HepG2 (cell line): Measurements from ENCODE around the gene ZDHHC14. TPM values are rescaled to one million over a fixed set of nuclear protein-coding genes. Genes with fewer than 3 reads are reported as not detected.
A peak's percentile ranks its signal among the peaks of the same experiment; 100 is the strongest.

Experiments used
- CHD4 ChIP-seq: fragments of 200-600 bp; sonication (generic); IDR thresholded peaks from 2 replicates; pipeline ENCODE4 v1.7.0; 2017; ENCODE audit warnings: mild to moderate bottlenecking, low read length, borderline replicate concordance
- HNRNPK ChIP-seq: fragments of 200-400 bp; formaldehyde crosslinking; IDR thresholded peaks from 2 replicates; pipeline ENCODE4 v1.6.1; 2018; ENCODE audit warnings: low read length, low read depth, moderate library complexity, mild to moderate bottlenecking; ENCODE audit not compliant: poor library complexity, severe bottlenecking
- MYNN ChIP-seq: sonication (generic); formaldehyde crosslinking; IDR thresholded peaks from 2 replicates; pipeline ENCODE4 v1.4.0; 2020; ENCODE audit warnings: mild to moderate bottlenecking, low read depth, missing genetic modification reagents
- NPAS2 ChIP-seq: sonication (generic); formaldehyde crosslinking; IDR thresholded peaks from 2 replicates; pipeline ENCODE4 v1.8.0; 2022; ENCODE audit warnings: mild to moderate bottlenecking, missing genetic modification reagents, borderline replicate concordance
- SP4 ChIP-seq: sonication (generic); formaldehyde crosslinking; IDR thresholded peaks from 2 replicates; pipeline ENCODE4 v1.8.1; 2023; ENCODE audit warnings: mild to moderate bottlenecking, missing genetic modification reagents
- TBX2 ChIP-seq: sonication (generic); formaldehyde crosslinking; IDR thresholded peaks from 2 replicates; pipeline ENCODE4 v1.5.0; 2020; ENCODE audit warnings: missing genetic modification reagents, mild to moderate bottlenecking, borderline replicate concordance
- ZNF282 ChIP-seq: fragments of 450-650 bp; IDR thresholded peaks from 2 replicates; pipeline ENCODE4 v1.6.1; 2018; ENCODE audit not compliant: partially characterized antibody
- ZNF335 ChIP-seq: sonication (generic); formaldehyde crosslinking; IDR thresholded peaks from 2 replicates; pipeline ENCODE4 v1.4.0; 2020; ENCODE audit warnings: missing genetic modification reagents
- ZNF501 ChIP-seq: sonication (generic); formaldehyde crosslinking; IDR thresholded peaks from 2 replicates; pipeline ENCODE4 v1.5.1; 2020; ENCODE audit warnings: mild to moderate bottlenecking, moderate library complexity, missing genetic modification reagents
- ZNF607 ChIP-seq: sonication (generic); formaldehyde crosslinking; IDR thresholded peaks from 2 replicates; pipeline ENCODE4 v1.5.1; 2020; ENCODE audit warnings: missing genetic modification reagents, mild to moderate bottlenecking, borderline replicate concordance
- ZNF674 ChIP-seq: sonication (generic); formaldehyde crosslinking; IDR thresholded peaks from 2 replicates; pipeline ENCODE4 v1.5.0; 2020; ENCODE audit warnings: low read depth, mild to moderate bottlenecking, missing genetic modification reagents
- ZNF768 ChIP-seq: sonication (generic); formaldehyde crosslinking; IDR thresholded peaks from 2 replicates; pipeline ENCODE4 v1.4.0; 2020; ENCODE audit warnings: missing genetic modification reagents
- polyA plus RNA-seq, 8 experiments: library from polyadenylated mRNA; depleted of rRNA in 3 of 8; stranded (reverse) in 7 of 8; unstranded in 1 of 8; fragments of >200 nt; fragmentation: Illumina TruSeq in 4 of 8; extraction: Trizol in 4 of 8; gene quantifications; 2 replicates each; pipeline versions ENCODE4 v1.2.1 to v1.2.3, GENCODE V29; 2011 to 2016; ENCODE audit warnings: low read depth in 4 of 8, missing spikeins in 1 of 8, mixed read lengths in 1 of 8; ENCODE audit not compliant: insufficient read depth in 1 of 8
- total RNA-seq, 5 experiments: library from RNA; depleted of rRNA; stranded (reverse); fragments of >200 nt; fragmentation: Illumina TruSeq; extraction: Trizol; gene quantifications; 2 replicates each; pipeline ENCODE4 v1.2.3, GENCODE V29; 2016; ENCODE audit warnings: low read depth in 1 of 5
- TF ChIP-seq, protein P1 (sequence below): sonication (generic); formaldehyde crosslinking; IDR thresholded peaks from 2 replicates; pipeline ENCODE4 v1.4.0; 2020; ENCODE audit warnings: mild to moderate bottlenecking, missing genetic modification reagents
- TF ChIP-seq, protein P2 (sequence below): sonication (generic); formaldehyde crosslinking; IDR thresholded peaks from 2 replicates; pipeline ENCODE4 v1.4.0; 2020; ENCODE audit warnings: mild to moderate bottlenecking, missing genetic modification reagents, borderline replicate concordance
- TF ChIP-seq, protein P3 (sequence below): sonication (generic); formaldehyde crosslinking; IDR thresholded peaks from 2 replicates; pipeline ENCODE4 v1.8.0; 2022; ENCODE audit warnings: mild to moderate bottlenecking, missing genetic modification reagents
- TF ChIP-seq, protein P4 (sequence below): sonication (generic); formaldehyde crosslinking; IDR thresholded peaks from 2 replicates; pipeline ENCODE4 v1.8.0; 2022; ENCODE audit warnings: missing genetic modification reagents, mild to moderate bottlenecking, borderline replicate concordance

ZDHHC14 gene
- total and polyA plus RNA-seq, 2 of the 13 experiments (the other 11 are each of a cell fraction or from before 2014, with no cell fraction given), result 3.7 to 9.5 TPM

DNA sequence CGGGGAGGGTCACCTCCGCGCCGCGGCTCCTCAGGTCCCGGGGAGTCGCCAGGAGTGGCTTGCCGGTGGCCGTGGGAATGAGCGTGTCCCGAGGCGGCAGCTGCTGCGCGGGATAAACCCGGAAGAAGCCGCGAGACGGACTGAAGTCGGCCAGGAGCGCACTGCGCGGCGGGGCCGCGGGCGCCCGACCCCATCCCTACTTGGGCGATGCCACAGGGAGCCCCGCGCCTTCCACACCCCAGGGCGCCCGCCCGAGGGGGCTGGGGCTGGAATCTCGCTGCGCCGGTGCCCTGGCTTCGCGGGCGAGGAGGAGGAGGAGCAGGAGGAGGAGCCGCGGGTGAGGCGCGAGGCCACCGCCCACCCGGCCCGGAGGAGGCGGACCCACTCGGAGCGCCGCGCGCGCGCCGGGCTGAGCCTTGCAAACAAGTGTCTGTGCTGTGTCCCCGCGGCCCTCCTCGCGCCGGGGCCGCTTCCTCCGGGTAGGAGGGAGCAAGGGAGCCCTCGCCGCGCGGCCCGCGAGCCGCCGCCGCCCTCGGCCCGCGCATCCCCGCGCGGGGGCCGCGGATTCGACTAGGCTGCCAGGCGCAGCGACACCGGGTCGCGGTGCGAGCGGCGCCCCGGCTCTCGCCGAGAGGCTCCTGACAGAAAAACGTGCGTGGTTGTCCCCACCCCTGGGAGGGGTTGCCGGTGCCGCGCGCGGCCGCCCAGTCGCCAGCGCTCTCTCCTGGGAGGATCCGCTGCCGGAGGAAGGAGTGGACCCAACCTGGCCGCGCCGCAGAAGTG lies at the start of gene ZDHHC14 (continued):
- TF ChIP-seq, protein P1, sequence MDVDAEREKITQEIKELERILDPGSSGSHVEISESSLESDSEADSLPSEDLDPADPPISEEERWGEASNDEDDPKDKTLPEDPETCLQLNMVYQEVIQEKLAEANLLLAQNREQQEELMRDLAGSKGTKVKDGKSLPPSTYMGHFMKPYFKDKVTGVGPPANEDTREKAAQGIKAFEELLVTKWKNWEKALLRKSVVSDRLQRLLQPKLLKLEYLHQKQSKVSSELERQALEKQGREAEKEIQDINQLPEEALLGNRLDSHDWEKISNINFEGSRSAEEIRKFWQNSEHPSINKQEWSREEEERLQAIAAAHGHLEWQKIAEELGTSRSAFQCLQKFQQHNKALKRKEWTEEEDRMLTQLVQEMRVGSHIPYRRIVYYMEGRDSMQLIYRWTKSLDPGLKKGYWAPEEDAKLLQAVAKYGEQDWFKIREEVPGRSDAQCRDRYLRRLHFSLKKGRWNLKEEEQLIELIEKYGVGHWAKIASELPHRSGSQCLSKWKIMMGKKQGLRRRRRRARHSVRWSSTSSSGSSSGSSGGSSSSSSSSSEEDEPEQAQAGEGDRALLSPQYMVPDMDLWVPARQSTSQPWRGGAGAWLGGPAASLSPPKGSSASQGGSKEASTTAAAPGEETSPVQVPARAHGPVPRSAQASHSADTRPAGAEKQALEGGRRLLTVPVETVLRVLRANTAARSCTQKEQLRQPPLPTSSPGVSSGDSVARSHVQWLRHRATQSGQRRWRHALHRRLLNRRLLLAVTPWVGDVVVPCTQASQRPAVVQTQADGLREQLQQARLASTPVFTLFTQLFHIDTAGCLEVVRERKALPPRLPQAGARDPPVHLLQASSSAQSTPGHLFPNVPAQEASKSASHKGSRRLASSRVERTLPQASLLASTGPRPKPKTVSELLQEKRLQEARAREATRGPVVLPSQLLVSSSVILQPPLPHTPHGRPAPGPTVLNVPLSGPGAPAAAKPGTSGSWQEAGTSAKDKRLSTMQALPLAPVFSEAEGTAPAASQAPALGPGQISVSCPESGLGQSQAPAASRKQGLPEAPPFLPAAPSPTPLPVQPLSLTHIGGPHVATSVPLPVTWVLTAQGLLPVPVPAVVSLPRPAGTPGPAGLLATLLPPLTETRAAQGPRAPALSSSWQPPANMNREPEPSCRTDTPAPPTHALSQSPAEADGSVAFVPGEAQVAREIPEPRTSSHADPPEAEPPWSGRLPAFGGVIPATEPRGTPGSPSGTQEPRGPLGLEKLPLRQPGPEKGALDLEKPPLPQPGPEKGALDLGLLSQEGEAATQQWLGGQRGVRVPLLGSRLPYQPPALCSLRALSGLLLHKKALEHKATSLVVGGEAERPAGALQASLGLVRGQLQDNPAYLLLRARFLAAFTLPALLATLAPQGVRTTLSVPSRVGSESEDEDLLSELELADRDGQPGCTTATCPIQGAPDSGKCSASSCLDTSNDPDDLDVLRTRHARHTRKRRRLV, result no peak
- no peak for TF ChIP-seq CHD4
- no peak; the same call in 1 of the 2 replicates for TF ChIP-seq SP4 (CRISPR knock-in tag)
- TF ChIP-seq, protein P2, sequence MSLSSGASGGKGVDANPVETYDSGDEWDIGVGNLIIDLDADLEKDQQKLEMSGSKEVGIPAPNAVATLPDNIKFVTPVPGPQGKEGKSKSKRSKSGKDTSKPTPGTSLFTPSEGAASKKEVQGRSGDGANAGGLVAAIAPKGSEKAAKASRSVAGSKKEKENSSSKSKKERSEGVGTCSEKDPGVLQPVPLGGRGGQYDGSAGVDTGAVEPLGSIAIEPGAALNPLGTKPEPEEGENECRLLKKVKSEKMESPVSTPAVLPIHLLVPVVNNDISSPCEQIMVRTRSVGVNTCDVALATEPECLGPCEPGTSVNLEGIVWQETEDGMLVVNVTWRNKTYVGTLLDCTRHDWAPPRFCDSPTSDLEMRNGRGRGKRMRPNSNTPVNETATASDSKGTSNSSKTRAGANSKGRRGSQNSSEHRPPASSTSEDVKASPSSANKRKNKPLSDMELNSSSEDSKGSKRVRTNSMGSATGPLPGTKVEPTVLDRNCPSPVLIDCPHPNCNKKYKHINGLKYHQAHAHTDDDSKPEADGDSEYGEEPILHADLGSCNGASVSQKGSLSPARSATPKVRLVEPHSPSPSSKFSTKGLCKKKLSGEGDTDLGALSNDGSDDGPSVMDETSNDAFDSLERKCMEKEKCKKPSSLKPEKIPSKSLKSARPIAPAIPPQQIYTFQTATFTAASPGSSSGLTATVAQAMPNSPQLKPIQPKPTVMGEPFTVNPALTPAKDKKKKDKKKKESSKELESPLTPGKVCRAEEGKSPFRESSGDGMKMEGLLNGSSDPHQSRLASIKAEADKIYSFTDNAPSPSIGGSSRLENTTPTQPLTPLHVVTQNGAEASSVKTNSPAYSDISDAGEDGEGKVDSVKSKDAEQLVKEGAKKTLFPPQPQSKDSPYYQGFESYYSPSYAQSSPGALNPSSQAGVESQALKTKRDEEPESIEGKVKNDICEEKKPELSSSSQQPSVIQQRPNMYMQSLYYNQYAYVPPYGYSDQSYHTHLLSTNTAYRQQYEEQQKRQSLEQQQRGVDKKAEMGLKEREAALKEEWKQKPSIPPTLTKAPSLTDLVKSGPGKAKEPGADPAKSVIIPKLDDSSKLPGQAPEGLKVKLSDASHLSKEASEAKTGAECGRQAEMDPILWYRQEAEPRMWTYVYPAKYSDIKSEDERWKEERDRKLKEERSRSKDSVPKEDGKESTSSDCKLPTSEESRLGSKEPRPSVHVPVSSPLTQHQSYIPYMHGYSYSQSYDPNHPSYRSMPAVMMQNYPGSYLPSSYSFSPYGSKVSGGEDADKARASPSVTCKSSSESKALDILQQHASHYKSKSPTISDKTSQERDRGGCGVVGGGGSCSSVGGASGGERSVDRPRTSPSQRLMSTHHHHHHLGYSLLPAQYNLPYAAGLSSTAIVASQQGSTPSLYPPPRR (CRISPR knock-in tag), result no peak
- TF ChIP-seq NPAS2 (CRISPR knock-in tag), result no peak
- TF ChIP-seq TBX2 (CRISPR knock-in tag), result no peak
- TF ChIP-seq ZNF768 (CRISPR knock-in tag), result no peak; the same call in 1 of the 2 replicates
- peak; percentile 67 for TF ChIP-seq HNRNPK
- TF ChIP-seq ZNF335, result 0 out of 2 replicates have a peak, but pooled peaks have one; percentile 17
- peak; percentile 74; the same call in 1 of the 2 replicates for TF ChIP-seq ZNF607 (CRISPR knock-in tag)
- TF ChIP-seq, protein P3, sequence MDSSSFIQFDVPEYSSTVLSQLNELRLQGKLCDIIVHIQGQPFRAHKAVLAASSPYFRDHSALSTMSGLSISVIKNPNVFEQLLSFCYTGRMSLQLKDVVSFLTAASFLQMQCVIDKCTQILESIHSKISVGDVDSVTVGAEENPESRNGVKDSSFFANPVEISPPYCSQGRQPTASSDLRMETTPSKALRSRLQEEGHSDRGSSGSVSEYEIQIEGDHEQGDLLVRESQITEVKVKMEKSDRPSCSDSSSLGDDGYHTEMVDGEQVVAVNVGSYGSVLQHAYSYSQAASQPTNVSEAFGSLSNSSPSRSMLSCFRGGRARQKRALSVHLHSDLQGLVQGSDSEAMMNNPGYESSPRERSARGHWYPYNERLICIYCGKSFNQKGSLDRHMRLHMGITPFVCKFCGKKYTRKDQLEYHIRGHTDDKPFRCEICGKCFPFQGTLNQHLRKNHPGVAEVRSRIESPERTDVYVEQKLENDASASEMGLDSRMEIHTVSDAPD (CRISPR knock-in tag), result no peak
- TF ChIP-seq, protein P4, sequence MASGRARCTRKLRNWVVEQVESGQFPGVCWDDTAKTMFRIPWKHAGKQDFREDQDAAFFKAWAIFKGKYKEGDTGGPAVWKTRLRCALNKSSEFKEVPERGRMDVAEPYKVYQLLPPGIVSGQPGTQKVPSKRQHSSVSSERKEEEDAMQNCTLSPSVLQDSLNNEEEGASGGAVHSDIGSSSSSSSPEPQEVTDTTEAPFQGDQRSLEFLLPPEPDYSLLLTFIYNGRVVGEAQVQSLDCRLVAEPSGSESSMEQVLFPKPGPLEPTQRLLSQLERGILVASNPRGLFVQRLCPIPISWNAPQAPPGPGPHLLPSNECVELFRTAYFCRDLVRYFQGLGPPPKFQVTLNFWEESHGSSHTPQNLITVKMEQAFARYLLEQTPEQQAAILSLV (CRISPR knock-in tag), result 0 out of 2 replicates have a peak, but pooled peaks have one; percentile 31
- TF ChIP-seq MYNN (CRISPR knock-in tag), result no peak
- no peak; the same call in 1 of the 2 replicates for TF ChIP-seq ZNF501 (CRISPR knock-in tag)
- no peak for TF ChIP-seq ZNF282
- TF ChIP-seq ZNF674, result no peak
